A549 treated with AZD9567 at 1 μM for 4 hours (cell line): ENCODE measurements around the gene PNPLA8. TPM values are rescaled to one million over a fixed set of nuclear protein-coding genes. Genes with fewer than 3 reads are reported as not detected.

Experiments
- total RNA-seq: library from RNA; stranded (reverse); fragments of 200-300 nt; extraction: Qiagen RNA extraction; gene quantifications from 5 replicates; pipeline ENCODE4 v1.2.3, GENCODE V29; 2022; ENCODE audit not compliant: insufficient read depth

The PNPLA8 gene
- total RNA-seq = 14.6 to 16.8 TPM (median 15.6 TPM) in 5 replicates

GRCh38 chr7:108525985-108526767 is at the start of gene PNPLA8:
Gene PNPLA8 (minus strand): TSS chr7:108526135. CDS start chr7:108515491, 10,644 bp downstream.

GRCh38 chr7:108569381-108570145 is 43.6 kb upstream of the PNPLA8 start, which contains the start of the genes DNAJB9 and THAP5:
Gene DNAJB9 (plus strand): TSS chr7:108569874. CDS start chr7:108571727, 1,853 bp downstream.
Gene THAP5 (minus strand): TSS chr7:108569706. CDS start chr7:108569569, 137 bp downstream.

GRCh38 chr7:108455998-108456677 is 69.8 kb downstream of the PNPLA8 start, which contains the start of gene NRCAM:
Gene NRCAM (minus strand): TSS chr7:108456436. CDS start chr7:108240064, 216,372 bp downstream.

Other genes starting within 250 kb of the PNPLA8 start
- gene NRCAM, start 69.7 kb downstream of the PNPLA8 start, total RNA-seq = 73.8 to 139 TPM (median 97.5 TPM) in 5 replicates
- 12.4 to 21.0 TPM (median 14.1 TPM) in 5 replicates for gene THAP5, start 43.6 kb upstream of the PNPLA8 start, total RNA-seq
- 9.2 to 16.3 TPM (median 9.9 TPM) in 5 replicates for gene DNAJB9, start 43.7 kb upstream of the PNPLA8 start, total RNA-seq